Measurements from ENCODE around the gene STIM2. TPM values are rescaled to one million over a fixed set of nuclear protein-coding genes. Genes with fewer than 3 reads are reported as not detected.

Gene STIM2
- total and polyA plus RNA-seq, 10 donors = 26.8 to 66.6 (median 49.1) TPM

DNA sequence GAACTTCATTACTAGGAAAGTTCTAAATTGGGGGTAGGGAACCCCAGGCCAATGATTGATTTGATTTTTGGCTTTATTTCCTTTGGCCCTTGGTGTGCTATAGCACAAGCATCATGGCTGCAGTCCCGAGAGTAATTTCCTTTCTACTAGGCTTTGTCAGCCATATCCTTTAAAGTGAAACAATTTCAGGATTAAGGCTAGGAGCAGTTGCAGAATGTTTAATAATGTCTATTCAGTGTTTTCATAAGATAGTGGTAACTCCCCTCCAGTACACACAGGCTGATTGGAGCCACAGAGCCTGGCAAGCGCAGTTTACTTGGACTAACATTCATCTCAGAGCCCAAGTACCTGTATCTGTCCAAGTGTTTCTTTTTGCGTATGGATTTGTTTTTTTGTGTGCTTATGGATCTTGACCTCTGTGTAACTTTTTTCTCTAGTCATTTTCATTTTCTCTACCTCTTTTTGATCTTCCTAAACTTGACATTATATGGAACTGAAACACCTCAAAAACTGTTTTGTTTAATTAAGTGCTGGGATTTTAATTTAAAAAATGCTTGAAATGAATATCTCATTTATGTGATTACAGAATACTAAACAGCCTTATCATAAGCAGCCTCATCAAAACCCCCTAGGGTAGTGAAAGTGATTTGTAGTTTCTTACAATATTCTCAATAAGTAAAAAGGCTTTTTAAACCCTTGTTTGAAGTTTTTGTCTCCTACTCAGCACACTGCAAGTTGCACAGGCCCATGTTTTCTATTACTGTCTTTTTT lies 7.5 kb downstream of the STIM2 start:
- TF ChIP-seq POLR2AphosphoS5 (IDR thresholded peaks at IDR 0.05) = no peak
- TF ChIP-seq, protein P1, sequence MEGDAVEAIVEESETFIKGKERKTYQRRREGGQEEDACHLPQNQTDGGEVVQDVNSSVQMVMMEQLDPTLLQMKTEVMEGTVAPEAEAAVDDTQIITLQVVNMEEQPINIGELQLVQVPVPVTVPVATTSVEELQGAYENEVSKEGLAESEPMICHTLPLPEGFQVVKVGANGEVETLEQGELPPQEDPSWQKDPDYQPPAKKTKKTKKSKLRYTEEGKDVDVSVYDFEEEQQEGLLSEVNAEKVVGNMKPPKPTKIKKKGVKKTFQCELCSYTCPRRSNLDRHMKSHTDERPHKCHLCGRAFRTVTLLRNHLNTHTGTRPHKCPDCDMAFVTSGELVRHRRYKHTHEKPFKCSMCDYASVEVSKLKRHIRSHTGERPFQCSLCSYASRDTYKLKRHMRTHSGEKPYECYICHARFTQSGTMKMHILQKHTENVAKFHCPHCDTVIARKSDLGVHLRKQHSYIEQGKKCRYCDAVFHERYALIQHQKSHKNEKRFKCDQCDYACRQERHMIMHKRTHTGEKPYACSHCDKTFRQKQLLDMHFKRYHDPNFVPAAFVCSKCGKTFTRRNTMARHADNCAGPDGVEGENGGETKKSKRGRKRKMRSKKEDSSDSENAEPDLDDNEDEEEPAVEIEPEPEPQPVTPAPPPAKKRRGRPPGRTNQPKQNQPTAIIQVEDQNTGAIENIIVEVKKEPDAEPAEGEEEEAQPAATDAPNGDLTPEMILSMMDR (IDR thresholded peaks at IDR 0.05 in 8 of 11, conservative IDR thresholded peaks at IDR 0.05 in 3 of 11) = no peak
- no peaks in the 10 kb centered on the region for H3K27me3 ChIP-seq (replicated peaks in 1 of 7)
- intact Hi-C loops (cut with DNase I; ENCODE audit: low total_unique reads) = no loop called here
- H3K9me3 ChIP-seq = no peaks in the 10 kb centered on the region
- peak overlapping the region in 1 of 8 donors; percentile 2 for H3K4me3 ChIP-seq
- H3K27ac ChIP-seq = peak overlapping the region in 7 of 8 donors; percentile 27 to 59 (median 32)
- peaks cover 25 to 98% (median 86%) of the 10 kb centered on the region in 6 donors for H3K4me1 ChIP-seq
- H3K36me3 ChIP-seq = no peaks in the 10 kb centered on the region
- no peak for DNase-seq
- 61 to 79% (median 70%) methylated on average over 3 of the region's 3 CpGs for WGBS, 5 donors

- intact Hi-C loops (cut with DNase I; ENCODE audit: low total_unique reads) = no loop called here
- Histone ChIP-seq H3K4me3 (no peak overlapping the region), H3K27ac (no peak overlapping the region), H3K36me3 (no peaks in the 10 kb centered on the region), H3K4me1 (peaks cover 16 to 98% (median 78%) of the 10 kb centered on the region in 6 donors), H3K9me3 (no peaks in the 10 kb centered on the region), H3K27me3 (replicated peaks in 1 of 7) (no peaks in the 10 kb centered on the region)
- no peak for DNase-seq
- TF ChIP-seq, protein P1 (IDR thresholded peaks at IDR 0.05 in 8 of 11, conservative IDR thresholded peaks at IDR 0.05 in 3 of 11) = no peak
- TF ChIP-seq POLR2A (IDR thresholded peaks at IDR 0.05) = no peak
- no peak for TF ChIP-seq POLR2AphosphoS5 (IDR thresholded peaks at IDR 0.05)
- WGBS, 5 donors = 72 to 92% (median 89%) methylated on average over 2 of the region's 2 CpGs
These were observed 10.1 kb downstream of the STIM2 start for GRCh38 chr4:26870576-26871262.

DNA sequence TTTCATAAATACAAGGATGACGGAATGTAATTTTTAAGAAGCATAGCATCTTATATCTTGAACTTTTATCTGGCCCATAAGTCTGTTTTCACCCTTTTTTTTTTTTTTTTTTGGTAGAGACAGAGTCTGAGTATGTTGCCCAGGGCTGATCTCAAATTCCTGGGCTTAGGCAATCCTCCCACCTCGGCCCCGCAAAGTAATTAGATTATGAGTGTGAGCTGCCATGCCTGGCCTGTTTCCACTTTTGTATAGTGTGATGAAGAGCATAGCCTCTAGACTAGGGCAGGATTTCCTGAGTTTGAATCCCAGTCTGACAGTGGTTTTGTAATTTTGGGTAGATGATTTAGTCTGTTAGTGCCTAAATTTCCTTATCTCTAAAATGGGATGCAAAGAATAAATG lies 11.0 kb downstream of the STIM2 start:
- peaks cover 16 to 98% (median 69%) of the 10 kb centered on the region in 6 donors for H3K4me1 ChIP-seq
- H3K27ac ChIP-seq = no peak overlapping the region
- H3K27me3 ChIP-seq (replicated peaks in 1 of 7) = no peaks in the 10 kb centered on the region
- 55 to 75% (median 62%) methylated on average over 3 of the region's 3 CpGs for WGBS, 5 donors
- no peaks in the 10 kb centered on the region for H3K36me3 ChIP-seq
- TF ChIP-seq POLR2A (IDR thresholded peaks at IDR 0.05) (no peak), POLR2AphosphoS5 (IDR thresholded peaks at IDR 0.05) (no peak)
- TF ChIP-seq, protein P1 (IDR thresholded peaks at IDR 0.05 in 8 of 11, conservative IDR thresholded peaks at IDR 0.05 in 3 of 11) = no peak
- no peaks in the 10 kb centered on the region for H3K9me3 ChIP-seq
- intact Hi-C loops (cut with DNase I; ENCODE audit: low total_unique reads) = no loop called here
- no peak for DNase-seq
- no peak overlapping the region for H3K4me3 ChIP-seq

All from spleen (tissue), 11 donors.